IPS-18c (cell line): Measurements from ENCODE around the gene PRPS2.

Source experiments
- H3K4me3 ChIP-seq: 2 replicates; pipeline ENCODE4 v1.7.0; 2013; ENCODE audit warnings: low read depth, mild to moderate bottlenecking, low read length, moderate library complexity; ENCODE audit not compliant: insufficient read depth
- H3K9me3 ChIP-seq: one replicate; pipeline ENCODE4 v1.6.1; 2013; ENCODE audit warnings: mild to moderate bottlenecking, low read length, moderate library complexity; ENCODE audit not compliant: control insufficient read depth, insufficient read depth

The PRPS2 gene

DNA sequence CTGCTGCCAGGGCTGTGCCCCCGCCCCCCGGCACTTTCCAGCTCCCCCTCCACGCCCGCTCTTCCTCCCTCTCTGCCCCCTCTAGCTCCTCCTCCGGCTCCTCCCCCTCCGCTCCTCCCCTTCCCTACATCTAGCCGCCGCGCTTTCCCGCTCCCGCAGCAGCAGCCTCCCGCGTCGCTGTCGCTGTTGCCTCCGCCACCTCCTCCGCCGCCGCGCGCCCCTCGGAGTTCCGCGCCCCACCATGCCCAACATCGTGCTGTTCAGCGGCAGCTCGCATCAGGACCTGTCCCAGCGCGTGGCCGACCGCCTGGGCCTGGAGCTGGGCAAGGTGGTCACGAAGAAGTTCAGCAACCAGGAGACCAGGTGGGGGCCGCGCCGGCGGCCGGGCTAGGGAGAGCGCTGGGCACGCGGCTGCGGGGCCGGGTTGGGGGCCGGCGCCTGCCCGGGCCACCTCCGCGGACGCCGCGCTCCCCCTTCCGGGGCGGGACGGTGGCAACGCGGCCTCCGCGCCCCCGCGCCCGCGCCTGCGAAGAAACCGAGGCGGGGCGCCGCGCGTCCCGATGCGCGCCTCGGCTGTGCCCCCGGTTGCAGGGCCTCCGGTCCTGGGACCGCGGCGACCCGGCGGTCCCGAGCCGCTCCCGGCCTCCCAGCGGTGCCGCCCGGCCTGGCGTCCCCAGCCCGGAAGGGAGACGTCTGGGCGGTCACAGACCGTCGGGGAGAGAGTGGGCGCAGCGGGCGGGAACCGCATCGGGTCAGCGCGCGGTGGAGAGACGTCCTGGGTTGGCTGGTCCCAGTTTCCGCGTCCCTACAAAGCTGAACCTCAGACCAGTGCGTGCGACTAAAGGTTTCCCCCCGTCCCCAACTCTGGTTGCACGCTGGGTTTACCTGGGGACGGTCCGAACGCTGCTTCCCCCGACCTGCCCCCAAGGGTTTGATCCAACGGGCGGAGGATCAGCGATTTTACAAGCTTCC is at the start of gene PRPS2:
PRPS2 (plus strand) TSS at position 156 of the 972 bp plus-strand sequence; CDS start at position 242, 86 bp downstream.
- Histone ChIP-seq H3K9me3 (peaks cover 2% of the 10 kb centered on the region), H3K4me3 (peak within 1 kb of the TSS; percentile 63)

- Histone ChIP-seq H3K9me3 (peaks cover 2% of the 10 kb centered on the region), H3K4me3 (no peak overlapping the region)
These were observed 49.8 kb upstream of the PRPS2 start for GRCh38 chrX:12741416-12741815.

DNA sequence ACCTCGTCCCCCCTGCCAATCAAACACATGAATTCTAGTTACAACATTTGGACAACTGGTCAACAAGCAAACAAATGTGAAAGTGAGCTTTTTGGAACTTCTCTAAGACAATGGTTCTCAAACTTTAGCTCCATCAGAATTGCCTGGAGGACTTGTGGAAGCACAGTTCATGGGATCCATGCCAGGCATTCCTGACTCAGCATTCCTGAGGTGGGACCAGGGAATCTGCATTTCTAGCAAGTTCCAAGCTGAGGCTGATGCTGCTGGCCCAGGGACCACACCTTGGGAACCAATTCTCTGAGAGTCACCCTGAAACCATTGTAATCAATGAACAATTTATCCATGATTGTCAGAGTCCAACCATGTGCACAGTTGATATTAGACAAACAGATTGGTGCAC is 43.8 kb upstream of the PRPS2 start:
- Histone ChIP-seq H3K9me3 (no peaks in the 10 kb centered on the region), H3K4me3 (no peak overlapping the region)

- no peak overlapping the region for H3K4me3 ChIP-seq
- H3K9me3 ChIP-seq = no peaks in the 10 kb centered on the region
These were observed 39.3 kb upstream of the PRPS2 start for GRCh38 chrX:12751887-12752286.

GRCh38 chrX:12753366-12753765 is 37.8 kb upstream of the PRPS2 start:
- Histone ChIP-seq H3K9me3 (no peaks in the 10 kb centered on the region), H3K4me3 (no peak overlapping the region)

- H3K9me3 ChIP-seq = no peaks in the 10 kb centered on the region
- H3K4me3 ChIP-seq = no peak overlapping the region
These were observed 32.9 kb upstream of the PRPS2 start for GRCh38 chrX:12758291-12758690.

GRCh38 chrX:12767856-12768255 is 23.4 kb upstream of the PRPS2 start:
- Histone ChIP-seq H3K4me3 (no peak overlapping the region), H3K9me3 (no peaks in the 10 kb centered on the region)

DNA sequence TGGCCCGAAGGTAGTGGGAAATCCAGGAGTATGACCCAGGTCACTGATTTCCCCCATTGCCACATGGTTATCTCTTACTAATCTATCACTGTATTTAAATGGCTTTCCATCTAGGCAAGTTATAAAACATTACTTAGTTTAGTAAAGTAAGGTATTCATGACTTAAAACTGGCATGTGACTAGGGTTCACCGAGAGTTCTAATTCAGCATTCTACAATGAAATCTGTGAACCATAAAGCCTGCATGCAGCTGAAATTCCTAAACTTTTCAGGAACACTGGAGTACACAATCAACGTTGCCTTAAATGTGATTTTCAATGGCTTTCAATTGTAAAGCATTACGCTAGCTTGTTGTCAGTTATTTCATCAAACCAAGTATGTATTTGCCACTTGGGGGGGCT is 22.7 kb upstream of the PRPS2 start:
- Histone ChIP-seq H3K9me3 (peaks cover 2% of the 10 kb centered on the region), H3K4me3 (no peak overlapping the region)

GRCh38 chrX:12770440-12770839 is 20.8 kb upstream of the PRPS2 start:
- Histone ChIP-seq H3K9me3 (peaks cover 2% of the 10 kb centered on the region), H3K4me3 (no peak overlapping the region)

DNA sequence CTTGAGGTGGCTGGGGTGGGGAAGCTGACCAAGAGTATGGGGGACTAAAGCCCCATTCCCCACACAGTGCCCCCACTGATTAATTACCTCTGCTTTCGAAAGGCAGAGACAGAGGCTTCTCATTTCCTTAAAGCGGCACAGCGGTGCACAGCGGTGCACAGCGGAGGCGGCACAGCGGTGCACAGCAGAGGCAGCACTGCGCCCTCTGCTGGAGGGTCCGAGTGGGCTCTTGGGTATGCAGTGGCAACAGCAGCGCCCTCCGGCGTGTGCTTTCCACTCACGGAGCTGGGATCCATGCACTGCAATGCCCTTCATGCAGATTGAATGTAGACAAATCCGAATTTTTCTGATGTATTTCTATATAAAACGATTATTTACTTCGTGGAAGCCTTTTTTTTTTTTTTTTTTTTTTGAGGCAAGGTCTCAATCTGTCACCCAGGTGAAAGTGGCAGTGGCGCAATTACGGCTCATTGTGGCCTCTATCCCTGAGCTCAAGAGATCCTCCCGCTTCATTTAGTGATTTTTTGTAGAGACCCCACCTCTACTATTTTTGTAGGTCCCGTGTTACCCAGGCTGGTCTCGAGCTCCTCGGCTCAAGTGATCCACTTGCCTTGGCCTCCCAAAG is 19.7 kb upstream of the PRPS2 start:
- H3K9me3 ChIP-seq = peaks cover 2% of the 10 kb centered on the region
- H3K4me3 ChIP-seq = no peak overlapping the region

DNA sequence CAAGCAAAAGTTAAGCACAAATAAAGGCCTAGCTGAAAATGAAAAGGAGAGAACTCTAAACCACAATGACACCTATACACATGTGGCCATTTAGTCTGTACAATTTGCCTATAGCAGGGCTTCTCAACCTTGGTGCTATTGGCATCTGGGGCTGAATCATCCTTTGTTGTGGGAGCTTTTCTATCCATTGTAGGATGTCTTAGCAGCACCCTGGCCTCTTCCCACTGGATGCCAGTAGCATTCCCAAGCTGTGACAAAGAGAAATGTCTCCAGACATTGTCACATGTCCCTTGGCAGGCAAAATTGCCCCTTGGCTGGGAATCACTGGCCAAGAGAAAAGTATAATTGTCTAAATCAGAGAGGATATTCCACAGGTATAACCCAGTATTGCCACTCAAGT is 13.5 kb upstream of the PRPS2 start:
- Histone ChIP-seq H3K4me3 (no peak overlapping the region), H3K9me3 (peaks cover 2% of the 10 kb centered on the region)

DNA sequence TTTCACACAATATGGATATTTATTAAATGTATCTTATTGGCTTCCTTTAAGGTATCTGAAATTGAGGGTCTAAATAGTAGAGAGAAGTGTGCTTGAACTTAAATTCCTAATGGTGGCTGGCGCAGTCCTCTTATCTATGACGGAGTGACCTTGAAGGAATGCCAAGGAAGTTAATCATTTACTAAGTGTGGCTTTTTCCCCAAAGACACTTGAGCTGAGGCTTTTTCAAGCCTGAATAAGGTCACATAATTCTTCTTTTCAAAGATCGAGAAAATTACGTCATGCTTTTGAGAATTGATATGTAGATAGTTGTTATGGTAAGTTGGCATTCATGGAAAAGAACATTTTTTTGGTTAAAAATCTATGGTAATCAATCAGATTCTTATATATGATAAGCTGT is 11.7 kb upstream of the PRPS2 start:
- H3K9me3 ChIP-seq = peaks cover 2% of the 10 kb centered on the region
- no peak overlapping the region for H3K4me3 ChIP-seq

GRCh38 chrX:12788645-12789044 is 2.6 kb upstream of the PRPS2 start:
- peaks cover 3% of the 10 kb centered on the region for H3K9me3 ChIP-seq
- H3K4me3 ChIP-seq = no peak overlapping the region

DNA sequence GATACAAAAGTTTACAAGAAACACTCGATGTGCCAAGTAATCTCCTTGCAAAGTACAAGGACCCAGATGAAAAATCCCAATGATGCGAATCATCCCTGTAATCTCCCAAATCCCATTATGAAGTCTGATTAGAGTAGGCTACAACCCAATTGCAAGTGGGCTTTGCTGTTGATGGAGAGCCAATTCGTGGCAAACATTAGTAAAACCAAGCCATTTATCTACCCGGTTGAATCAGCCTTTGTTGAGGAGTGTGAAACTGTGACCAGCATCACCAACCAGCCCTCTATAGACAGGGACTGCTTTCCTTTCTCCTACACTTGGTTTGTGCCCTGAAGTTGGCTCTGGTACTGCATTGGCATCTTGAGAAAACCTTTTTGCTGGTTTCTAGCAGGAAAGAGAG is 1.2 kb upstream of the PRPS2 start:
- Histone ChIP-seq H3K4me3 (no peak overlapping the region), H3K9me3 (peaks cover 2% of the 10 kb centered on the region)

- H3K4me3 ChIP-seq = peak overlapping the region; percentile 61
- peaks cover 2% of the 10 kb centered on the region for H3K9me3 ChIP-seq
These were observed 341 bp upstream of the PRPS2 start for GRCh38 chrX:12790885-12791256.

- peaks cover 2% of the 10 kb centered on the region for H3K9me3 ChIP-seq
- no peak overlapping the region for H3K4me3 ChIP-seq
These were observed 1.5 kb downstream of the PRPS2 start for GRCh38 chrX:12792711-12793110.

- Histone ChIP-seq H3K9me3 (peaks cover 2% of the 10 kb centered on the region), H3K4me3 (no peak overlapping the region)
These were observed 3.4 kb downstream of the PRPS2 start for GRCh38 chrX:12794654-12795053.

- H3K4me3 ChIP-seq = no peak overlapping the region
- H3K9me3 ChIP-seq = peaks cover 1% of the 10 kb centered on the region
These were observed 7.4 kb downstream of the PRPS2 start for GRCh38 chrX:12798601-12799000.
